Activated CD8-positive, alpha-beta T cell treated with anti-CD3 and anti-CD28 coated beads, Interleukin-2, amount 10 ng/mL, durations not matched to agents 7 days and 5 days (primary cell): Measurements from ENCODE around the gene ATL3. TPM values are rescaled to one million over a fixed set of nuclear protein-coding genes. Genes with fewer than 3 reads are reported as not detected.
"Not testable (repeated sequence)": the region's sequence is repeated elsewhere in the genome, so short reads cannot be mapped to it uniquely, and the experiment has no call there.

Experiments
- ATAC-seq: fragments of 150-1000 bp; cut with Tn5 transposase; one replicate; pipeline ENCODE4 v1.10.0; 2021; ENCODE audit warnings: moderate library complexity
- CTCF ChIA-PET: fragments of 350-600 bp; sonication (Branson Sonifier 250); formaldehyde crosslinking; loops from one replicate; lab custom pipeline; 2021; ENCODE audit warnings: antibody characterized with exemption; lab: Charles Lee
- POLR2A ChIA-PET: fragments of 350-600 bp; sonication (Branson Sonifier 250); formaldehyde crosslinking; loops from one replicate; lab custom pipeline; 2021; ENCODE audit warnings: antibody characterized with exemption; lab: Charles Lee
- DNase-seq: peaks from one replicate; pipeline ENCODE4 v3.0.0-alpha.2; 2020
- H3K27ac Mint-ChIP-seq: one replicate; pipeline ENCODE4 v1.8.0; 2021; ENCODE audit warnings: mild to moderate bottlenecking, mixed read lengths
- H3K27me3 Mint-ChIP-seq: one replicate; pipeline ENCODE4 v1.8.0; 2021; ENCODE audit warnings: low read depth, mixed read lengths
- H3K36me3 Mint-ChIP-seq: one replicate; pipeline ENCODE4 v1.8.0; 2021; ENCODE audit warnings: low read depth, mixed read lengths
- H3K4me1 Mint-ChIP-seq: one replicate; pipeline ENCODE4 v1.8.0; 2021; ENCODE audit warnings: low read depth, mixed read lengths
- H3K4me3 Mint-ChIP-seq: one replicate; pipeline ENCODE4 v1.8.0; 2021; ENCODE audit warnings: mild to moderate bottlenecking, mixed read lengths
- H3K9me3 Mint-ChIP-seq: one replicate; pipeline ENCODE4 v1.8.0; 2022; ENCODE audit warnings: mixed read lengths; ENCODE audit not compliant: insufficient read depth
- total RNA-seq, 2 experiments: library from RNA; stranded (reverse); gene quantifications; one replicate each; pipeline ENCODE4 v1.2.3, GENCODE V29; 2021

Gene ATL3
- total RNA-seq, 2 experiments from 2014 or later: 35.1 to 37.3 TPM

- H3K27me3 Mint-ChIP-seq, ATAC-seq, POLR2A ChIA-PET, DNase-seq, H3K27ac Mint-ChIP-seq, H3K4me3 Mint-ChIP-seq, CTCF ChIA-PET: not testable (repeated sequence)
- Mint-ChIP-seq H3K9me3 (peaks cover 18% of the 10 kb centered on the region), H3K4me1 (peaks cover 34% of the 10 kb centered on the region), H3K36me3 (peaks cover 48% of the 10 kb centered on the region)
Measured at GRCh38 chr11:63578882-63579281, 92.3 kb downstream of the ATL3 start.

GRCh38 chr11:63574856-63575602 lies 96.1 kb downstream of the ATL3 start:
- peaks cover 26% of the 10 kb centered on the region for H3K36me3 Mint-ChIP-seq
- ChIA-PET CTCF (interaction anchor here (0.6 to 2.2 kb wide), 7 partner anchors 22 to 96 kb away, joined by 3 to 10 read pairs (median 3); no protein-coding TSS in a partner anchor), POLR2A (interaction anchor here (1.0 to 1.9 kb wide), 6 partner anchors 11 to 734 kb away, joined by 3 to 8 read pairs (median 4); partner anchors contain the start of gene PLAAT2)
- peaks cover 21% of the 10 kb centered on the region for H3K4me1 Mint-ChIP-seq
- H3K27ac Mint-ChIP-seq: peak overlapping the region; percentile 82
- peaks cover 2% of the 10 kb centered on the region for H3K27me3 Mint-ChIP-seq
- H3K9me3 Mint-ChIP-seq: no peaks in the 10 kb centered on the region
- peak overlapping the region; percentile 66 for H3K4me3 Mint-ChIP-seq
- DNase-seq (no peak), ATAC-seq (no peak)

Other genes starting within 250 kb of the ATL3 start
- gene PLAAT5, start 180.2 kb downstream of the ATL3 start, total RNA-seq: under 1 TPM; 0.11 to 0.68 TPM
- gene LGALS12, start 165.3 kb downstream of the ATL3 start, total RNA-seq: not detected
- gene PLAAT4, start 134.6 kb downstream of the ATL3 start, total RNA-seq: 10 to 100 TPM; 97.5 to 99.8 TPM
- under 1 TPM in 1 of 2 experiments, not detected in 1; 0.57 TPM for gene PLAAT2, start 108.0 kb downstream of the ATL3 start, total RNA-seq
- gene PLAAT3, start 56.9 kb downstream of the ATL3 start, total RNA-seq: 10 to 100 TPM in 1 of 2 experiments, 1 to 10 TPM in 1; 9.7 to 10.4 TPM
- 10 to 100 TPM; 62.2 to 62.4 TPM for gene RTN3, start 10.1 kb upstream of the ATL3 start, total RNA-seq
- 1 to 10 TPM; 4.5 to 5.6 TPM for gene ZFTA, start 97.4 kb upstream of the ATL3 start, total RNA-seq
- 10 to 100 TPM; 49.1 to 50.4 TPM for gene SPINDOC, start 142.1 kb upstream of the ATL3 start, total RNA-seq
- 10 to 100 TPM; 62.1 to 68.6 TPM for gene MARK2, start 167.7 kb upstream of the ATL3 start, total RNA-seq
- gene RCOR2, start 245.8 kb upstream of the ATL3 start, total RNA-seq: under 1 TPM; 0.55 to 0.60 TPM